Mesothelial cell of epicardium (in vitro differentiated cells): ENCODE measurements around the gene WDR73. TPM values are rescaled to one million over a fixed set of nuclear protein-coding genes. Genes with fewer than 3 reads are reported as not detected.

ENCODE experiments used
- DNase-seq, 2 experiments: peaks; one replicate each; pipeline ENCODE4 v3.0.0; 2021; ENCODE audit warnings: low spot score in 2 of 2; ENCODE audit not compliant: unreplicated experiment in 2 of 2
- H3K27ac Mint-ChIP-seq: 2 replicates; pipeline ENCODE4 v1.8.0; 2021; ENCODE audit warnings: mixed read lengths
- H3K27me3 Mint-ChIP-seq: 2 replicates; pipeline ENCODE4 v1.8.0; 2021; ENCODE audit warnings: low read depth, mixed read lengths
- H3K36me3 Mint-ChIP-seq: 2 replicates; pipeline ENCODE4 v1.8.0; 2021; ENCODE audit warnings: mixed read lengths
- H3K4me1 Mint-ChIP-seq: 2 replicates; pipeline ENCODE4 v1.8.0; 2021; ENCODE audit warnings: mixed read lengths
- H3K4me3 Mint-ChIP-seq: 2 replicates; pipeline ENCODE4 v1.8.0; 2021; ENCODE audit warnings: mild to moderate bottlenecking, moderate library complexity, mixed read lengths
- H3K9me3 Mint-ChIP-seq: 2 replicates; pipeline ENCODE4 v1.8.0; 2021; ENCODE audit warnings: mixed read lengths
- total RNA-seq: library from RNA; stranded (reverse); gene quantifications from 3 replicates; pipeline ENCODE4 v1.2.1, GENCODE V29; 2021
- TF ChIP-seq, protein P1 (sequence below): fragments of 200-600 bp; sonication (generic); IDR thresholded peaks from one replicate; pipeline ENCODE4 v1.5.0; 2021; ENCODE audit warnings: antibody characterized with exemption; ENCODE audit not compliant: unreplicated experiment

The WDR73 gene
- total RNA-seq, 1 donor from 2014 or later = 47.5 TPM

GRCh38 chr15:84681831-84682230 is 27.7 kb upstream of the WDR73 start:
- H3K9me3 Mint-ChIP-seq = no peaks in the 10 kb centered on the region
- no peaks in the 10 kb centered on the region for H3K4me1 Mint-ChIP-seq
- no peaks in the 10 kb centered on the region for H3K27me3 Mint-ChIP-seq
- no peak for DNase-seq
- H3K27ac Mint-ChIP-seq = no peak overlapping the region
- TF ChIP-seq, protein P1, sequence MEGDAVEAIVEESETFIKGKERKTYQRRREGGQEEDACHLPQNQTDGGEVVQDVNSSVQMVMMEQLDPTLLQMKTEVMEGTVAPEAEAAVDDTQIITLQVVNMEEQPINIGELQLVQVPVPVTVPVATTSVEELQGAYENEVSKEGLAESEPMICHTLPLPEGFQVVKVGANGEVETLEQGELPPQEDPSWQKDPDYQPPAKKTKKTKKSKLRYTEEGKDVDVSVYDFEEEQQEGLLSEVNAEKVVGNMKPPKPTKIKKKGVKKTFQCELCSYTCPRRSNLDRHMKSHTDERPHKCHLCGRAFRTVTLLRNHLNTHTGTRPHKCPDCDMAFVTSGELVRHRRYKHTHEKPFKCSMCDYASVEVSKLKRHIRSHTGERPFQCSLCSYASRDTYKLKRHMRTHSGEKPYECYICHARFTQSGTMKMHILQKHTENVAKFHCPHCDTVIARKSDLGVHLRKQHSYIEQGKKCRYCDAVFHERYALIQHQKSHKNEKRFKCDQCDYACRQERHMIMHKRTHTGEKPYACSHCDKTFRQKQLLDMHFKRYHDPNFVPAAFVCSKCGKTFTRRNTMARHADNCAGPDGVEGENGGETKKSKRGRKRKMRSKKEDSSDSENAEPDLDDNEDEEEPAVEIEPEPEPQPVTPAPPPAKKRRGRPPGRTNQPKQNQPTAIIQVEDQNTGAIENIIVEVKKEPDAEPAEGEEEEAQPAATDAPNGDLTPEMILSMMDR = no peak
- H3K4me3 Mint-ChIP-seq = no peak overlapping the region
- H3K36me3 Mint-ChIP-seq = peaks cover 15% of the 10 kb centered on the region

DNA sequence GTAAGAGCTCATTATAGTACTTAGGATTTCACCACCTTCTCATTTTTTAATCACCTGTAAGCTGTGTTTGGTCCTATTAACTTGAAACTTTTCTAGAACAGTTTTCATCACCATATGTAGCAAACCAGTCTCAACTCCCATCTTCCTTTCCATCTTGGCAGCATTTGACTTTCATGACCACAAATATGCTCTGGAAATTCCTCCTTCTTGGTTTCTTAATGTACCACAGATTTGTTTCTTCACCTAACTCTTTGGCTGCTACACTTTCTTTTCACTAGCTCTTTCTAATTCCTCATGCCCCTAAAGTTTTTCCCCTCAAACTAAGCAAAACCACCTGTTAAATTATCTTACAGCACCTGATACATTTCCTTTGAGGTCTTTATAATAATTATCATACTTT is 17.1 kb upstream of the WDR73 start:
- peaks cover 35% of the 10 kb centered on the region for H3K36me3 Mint-ChIP-seq
- H3K27me3 Mint-ChIP-seq = no peaks in the 10 kb centered on the region
- no peak overlapping the region for H3K4me3 Mint-ChIP-seq

DNA sequence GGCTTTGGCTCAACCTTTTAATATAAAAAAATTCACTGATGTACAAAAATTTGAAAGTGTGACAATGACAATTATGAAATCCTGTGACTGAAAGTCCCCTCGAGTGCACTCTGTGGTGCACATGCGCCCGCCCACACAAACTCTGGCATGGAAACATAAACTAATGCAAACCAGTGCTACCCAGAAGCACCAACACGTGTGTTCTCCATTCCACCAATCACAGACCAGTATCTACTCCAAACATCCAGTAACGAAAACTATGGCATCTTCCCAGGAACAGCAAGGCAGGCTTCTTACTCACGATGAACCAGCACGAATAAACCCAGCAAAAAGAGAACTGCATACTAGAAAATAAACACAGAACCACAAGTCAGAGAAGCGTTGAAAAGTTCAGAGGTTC is 15.6 kb upstream of the WDR73 start:
- peaks cover 40% of the 10 kb centered on the region for H3K36me3 Mint-ChIP-seq
- no peak overlapping the region for H3K4me3 Mint-ChIP-seq
- H3K4me1 Mint-ChIP-seq = no peaks in the 10 kb centered on the region
- H3K27ac Mint-ChIP-seq = no peak overlapping the region
- DNase-seq = no peak
- TF ChIP-seq, protein P1 = no peak
- no peaks in the 10 kb centered on the region for H3K9me3 Mint-ChIP-seq
- no peaks in the 10 kb centered on the region for H3K27me3 Mint-ChIP-seq

More for the DNA sequence above, 17.1 kb upstream of the WDR73 start:
- Mint-ChIP-seq H3K9me3 (no peaks in the 10 kb centered on the region), H3K4me1 (no peaks in the 10 kb centered on the region), H3K27ac (no peak overlapping the region)
- TF ChIP-seq, protein P1 = no peak
- DNase-seq = no peak

DNA sequence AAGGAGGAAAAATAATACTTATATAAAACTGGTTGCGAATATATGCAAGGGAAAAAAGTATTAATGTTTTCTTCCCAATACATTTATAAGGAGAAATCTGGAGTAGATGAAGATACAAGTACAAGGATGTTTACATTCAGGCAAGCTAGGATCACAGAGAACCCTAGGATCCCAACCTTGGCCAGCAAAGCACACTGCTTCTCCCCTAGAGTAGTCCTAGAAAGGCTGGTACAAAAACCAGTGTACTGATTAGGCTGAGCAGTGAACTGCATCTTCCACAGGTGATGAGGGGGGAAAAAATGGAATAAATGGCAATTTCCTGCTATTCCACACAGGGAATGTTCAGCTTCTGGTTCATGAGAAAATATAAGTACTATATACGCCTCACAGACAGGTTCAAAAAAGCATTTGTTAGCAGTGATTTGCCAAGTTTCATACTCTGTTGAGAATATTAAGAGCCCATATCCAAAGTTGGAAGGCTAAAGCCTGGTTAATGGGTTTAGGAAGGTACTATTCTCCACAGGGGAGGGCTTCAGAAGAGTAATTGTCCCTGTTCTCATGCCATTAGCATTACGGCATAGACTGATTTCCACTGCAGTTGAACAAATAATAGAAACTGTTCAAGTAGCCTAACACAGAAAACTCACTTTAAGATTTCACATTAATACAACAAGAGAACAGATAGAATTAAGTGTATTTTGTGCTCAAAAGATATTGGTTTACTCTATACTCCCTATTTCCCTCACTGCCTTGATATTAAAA is 14.3 kb upstream of the WDR73 start:
- no peak for DNase-seq
- Mint-ChIP-seq H3K4me3 (no peak overlapping the region), H3K27ac (no peak overlapping the region), H3K9me3 (no peaks in the 10 kb centered on the region), H3K36me3 (peaks cover 36% of the 10 kb centered on the region), H3K27me3 (no peaks in the 10 kb centered on the region), H3K4me1 (no peaks in the 10 kb centered on the region)
- TF ChIP-seq, protein P1 = no peak

- TF ChIP-seq, protein P1 = no peak
- no peaks in the 10 kb centered on the region for H3K27me3 Mint-ChIP-seq
Observed at GRCh38 chr15:84666373-84666772, 12.3 kb upstream of the WDR73 start.

More at GRCh38 chr15:84666373-84666772, 12.3 kb upstream of the WDR73 start:
- Mint-ChIP-seq H3K27ac (no peak overlapping the region), H3K4me1 (no peaks in the 10 kb centered on the region), H3K9me3 (no peaks in the 10 kb centered on the region), H3K4me3 (no peak overlapping the region), H3K36me3 (peaks cover 28% of the 10 kb centered on the region)
- DNase-seq = no peak
